IMR-90 (cell line): ENCODE data around the gene PKP4. TPM values are rescaled to one million over a fixed set of nuclear protein-coding genes. Genes with fewer than 3 reads are reported as not detected.

Source experiments
- ATAC-seq: fragments of 200-7000 bp; cut with Tn5 transposase; 2 replicates; pipeline ENCODE4 v1.9.1; 2020; ENCODE audit warnings: low read depth, mild to moderate bottlenecking, moderate library complexity
- BruUV-seq: library from RNA; stranded (reverse); fragments of 400-500 nt; replicated peaks from 2 replicates; lab custom pipeline; 2021; lab: Mats Ljungman, UMichigan
- CTCF ChIA-PET: fragments of 300-600 bp; formaldehyde crosslinking; extraction: SDS; loops from one replicate; lab custom pipeline; 2021; ENCODE audit warnings: antibody characterized with exemption; lab: Yijun Ruan, JAX
- POLR2A ChIA-PET: fragments of 300-600 bp; sonication (Branson Sonifier 250); formaldehyde crosslinking; loops from one replicate; lab custom pipeline; 2022; ENCODE audit warnings: antibody characterized with exemption; ENCODE audit not compliant: unreplicated experiment; lab: Charles Lee
- DNase-seq: peaks from one replicate; pipeline ENCODE4 v3.0.0; 2013
- H2AFZ ChIP-seq: replicated peaks from 2 replicates; pipeline ENCODE3; 2013; ENCODE audit warnings: low read length, mild to moderate bottlenecking; ENCODE audit not compliant: poor library complexity
- H2AK5ac ChIP-seq: 2 replicates; pipeline ENCODE4 v1.6.1; 2013; ENCODE audit warnings: low read depth, low read length, inconsistent platforms
- H2AK9ac ChIP-seq: replicated peaks from 2 replicates; pipeline ENCODE3; 2013; ENCODE audit warnings: mild to moderate bottlenecking, low read depth, low read length, moderate library complexity; ENCODE audit not compliant: poor library complexity
- H2BK120ac ChIP-seq: 2 replicates; pipeline ENCODE4 v1.6.1; 2013; ENCODE audit warnings: low read depth, low read length, inconsistent platforms
- H2BK15ac ChIP-seq: 3 replicates; pipeline ENCODE4 v1.6.1; 2013; ENCODE audit warnings: low read depth, low read length, inconsistent platforms
- H2BK20ac ChIP-seq: 2 replicates; pipeline ENCODE4 v1.6.1; 2013; ENCODE audit warnings: low read depth, mild to moderate bottlenecking, inconsistent platforms, low read length, moderate library complexity
- H2BK5ac ChIP-seq: 2 replicates; pipeline ENCODE4 v1.6.1; 2013; ENCODE audit warnings: mild to moderate bottlenecking, low read depth, low read length, inconsistent platforms; ENCODE audit not compliant: poor library complexity, severe bottlenecking
- H3K14ac ChIP-seq: replicated peaks from 2 replicates; pipeline ENCODE4 v1.6.1; 2013; ENCODE audit warnings: low read depth, low read length, inconsistent platforms
- H3K18ac ChIP-seq: 2 replicates; pipeline ENCODE4 v1.6.1; 2013; ENCODE audit warnings: low read depth, low read length, control low read depth
- H3K23ac ChIP-seq: 2 replicates; pipeline ENCODE4 v1.6.1; 2013; ENCODE audit warnings: low read depth, low read length, inconsistent platforms
- H3K27ac ChIP-seq: 2 replicates; pipeline ENCODE4 v1.5.1; 2013; ENCODE audit warnings: mild to moderate bottlenecking, control low read depth, low read length; ENCODE audit not compliant: insufficient read depth
- H3K27me3 ChIP-seq: 2 replicates; pipeline ENCODE4 v1.6.1; 2013; ENCODE audit warnings: low read length; ENCODE audit not compliant: control insufficient read depth, insufficient read depth
- H3K36me3 ChIP-seq: 2 replicates; pipeline ENCODE4 v1.6.1; 2013; ENCODE audit warnings: low read length, mixed read lengths; ENCODE audit not compliant: control insufficient read depth, insufficient read depth
- H3K4ac ChIP-seq: 2 replicates; pipeline ENCODE4 v1.6.1; 2013; ENCODE audit warnings: low read depth, low read length, inconsistent platforms
- H3K4me1 ChIP-seq: 2 replicates; pipeline ENCODE4 v1.6.1; 2013; ENCODE audit warnings: low read length, mixed read lengths; ENCODE audit not compliant: control insufficient read depth, insufficient read depth
- H3K4me2 ChIP-seq: 2 replicates; pipeline ENCODE4 v1.6.1; 2013; ENCODE audit warnings: low read depth, mild to moderate bottlenecking, control low read depth, low read length, moderate library complexity
- H3K4me3 ChIP-seq: 2 replicates; pipeline ENCODE4 v1.5.1; 2013; ENCODE audit warnings: low read depth, mild to moderate bottlenecking, control low read depth, low read length, moderate library complexity; ENCODE audit not compliant: insufficient read depth
- H3K56ac ChIP-seq: 2 replicates; pipeline ENCODE4 v1.6.1; 2013; ENCODE audit warnings: low read length, inconsistent platforms; ENCODE audit not compliant: insufficient read depth; ENCODE audit errors: extremely low read depth
- H3K79me1 ChIP-seq, 2 experiments: 2 replicates each; pipeline ENCODE4 v1.6.1; 2013; ENCODE audit warnings: low read length in 2 of 2, inconsistent platforms in 1 of 2, low read depth in 1 of 2
- H3K9ac ChIP-seq: 2 replicates; pipeline ENCODE4 v1.6.1; 2013; ENCODE audit warnings: low read depth, low read length, control low read depth
- H3K9me1 ChIP-seq: 2 replicates; pipeline ENCODE4 v1.6.1; 2013; ENCODE audit warnings: low read length, inconsistent platforms; ENCODE audit not compliant: insufficient read depth
- H3K9me3 ChIP-seq: 2 replicates; pipeline ENCODE4 v1.6.1; 2013; ENCODE audit warnings: low read length; ENCODE audit not compliant: control insufficient read depth, insufficient read depth
- H4K20me1 ChIP-seq: 2 replicates; pipeline ENCODE4 v1.6.1; 2013; ENCODE audit warnings: low read length, inconsistent platforms; ENCODE audit not compliant: insufficient read depth
- H4K5ac ChIP-seq: 2 replicates; pipeline ENCODE4 v1.6.1; 2013; ENCODE audit warnings: mild to moderate bottlenecking, low read depth, low read length, control low read depth
- H4K8ac ChIP-seq, 2 experiments: 2 replicates each; pipeline ENCODE4 v1.6.1; 2013; ENCODE audit warnings: low read depth in 2 of 2, low read length in 2 of 2, control low read depth in 1 of 2, inconsistent platforms in 1 of 2
- H4K91ac ChIP-seq: 2 replicates; pipeline ENCODE4 v1.6.1; 2013; ENCODE audit warnings: low read depth, low read length, inconsistent platforms; ENCODE audit not compliant: insufficient read depth
- BHLHE40 ChIP-seq: fragments of 150-350 bp; IDR thresholded peaks from 2 replicates; pipeline ENCODE4 v1.6.1; 2016; ENCODE audit warnings: mild to moderate bottlenecking, low read depth, low read length
- CEBPB ChIP-seq: IDR thresholded peaks from 2 replicates; pipeline ENCODE4 v1.6.1; 2012; ENCODE audit warnings: low read depth, low read length, improper control_type of control experiment
- CTCF ChIP-seq: conservative IDR thresholded peaks from 2 replicates; pipeline ENCODE4 v1.5.1; 2012; ENCODE audit warnings: mild to moderate bottlenecking, low read depth, low read length, improper control_type of control experiment
- MAZ ChIP-seq: IDR thresholded peaks from 2 replicates; pipeline ENCODE4 v1.6.1; 2012; ENCODE audit warnings: low read depth, mild to moderate bottlenecking, low read length, improper control_type of control experiment, moderate library complexity, borderline replicate concordance
- WGBS, 2 experiments: methylation state at CpG; one replicate each; pipeline versions ENCODE4 v1.1.5 to v1.1.7; 2013; ENCODE audit warnings: missing lambda C conversion rate in 2 of 2; ENCODE audit not compliant: insufficient read length in 1 of 2; ENCODE audit errors: extremely low coverage in 2 of 2; 5-methylcytosine and 5-hydroxymethylcytosine counted together
- dilution Hi-C: fragments of 300-500 bp; cut with HindIII; formaldehyde crosslinking; loops from one replicate; pipeline ENCODE4 v1.14.3; 2018; ENCODE audit warnings: low sequenced_read_pairs; ENCODE audit not compliant: unreplicated experiment
- in situ Hi-C: fragments of 300-500 bp; cut with MboI; formaldehyde crosslinking; loops from 3 replicates; pipeline ENCODE4 v1.14.3; 2019; ENCODE audit warnings: low sequenced_read_pairs, inconsistent platforms, mixed read lengths
- intact Hi-C: fragments of 100-400 bp; cut with micrococcal nuclease; formaldehyde crosslinking; loops from 2 replicates; pipeline ENCODE4 v1.10.0; 2022
- polyA plus RNA-seq, 3 experiments: library from polyadenylated mRNA; depleted of rRNA; stranded (reverse); fragments of >200 nt; gene quantifications; 2 replicates each; pipeline ENCODE4 v1.2.3, GENCODE V29; 2012; ENCODE audit warnings: low replicate concordance in 1 of 3
- total RNA-seq: library from RNA; depleted of rRNA; stranded (reverse); fragments of >200 nt; gene quantifications from 2 replicates; pipeline ENCODE4 v1.2.3, GENCODE V29; 2012

The PKP4 gene
- total and polyA plus RNA-seq, 2 of the 4 experiments (the other 2 are of a cell fraction), result 20.1 to 37.8 TPM

DNA sequence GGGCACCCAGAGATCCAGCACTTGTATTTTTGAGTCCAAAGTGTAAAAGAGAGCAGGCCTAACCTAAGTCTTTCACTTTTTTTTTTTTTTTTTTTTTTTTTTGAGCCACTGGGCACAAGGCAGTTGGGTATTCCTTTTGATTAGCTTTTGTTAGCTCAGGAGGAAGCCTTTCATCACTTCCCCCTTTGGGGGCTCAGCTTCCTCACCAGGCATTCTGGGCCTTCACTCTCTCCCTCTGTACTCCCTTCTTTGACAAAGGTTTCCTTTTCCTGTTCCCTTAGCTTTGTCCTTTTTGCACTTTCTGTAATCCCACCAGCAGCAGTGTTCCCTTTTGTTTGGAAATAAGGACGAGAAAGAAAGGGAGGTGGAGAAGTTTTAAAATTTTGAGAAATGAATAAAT, 88.2 kb downstream of the PKP4 start:
- 100% methylated on average over 1 of the region's 1 CpG; no CpG with 5 or more reads in 1 of the 2 experiments for WGBS, 2 experiments
- no peak overlapping the region for H3K18ac ChIP-seq
- intact Hi-C loops, result loop anchor here (10.0 kb wide), 1 partner anchor 190 kb away; no protein-coding TSS in a partner anchor
- H3K9me3 ChIP-seq, result no peaks in the 10 kb centered on the region
- peaks cover 1% of the 10 kb centered on the region; the same call in 1 of the 2 replicates for H3K36me3 ChIP-seq
- H4K5ac ChIP-seq, result no peak overlapping the region
- no peak overlapping the region for H3K14ac ChIP-seq
- H3K23ac ChIP-seq, result no peak overlapping the region
- DNase-seq, result no peak
- no peaks in the 10 kb centered on the region; the same call in 1 of the 2 replicates for H3K9me1 ChIP-seq
- dilution Hi-C loops, result no loop called here
- POLR2A ChIA-PET, result interaction anchor here (0.6 kb wide), 1 partner anchor 524 kb away, joined by 4 read pairs; no protein-coding TSS in a partner anchor
- peaks cover 0 to 6% of the 10 kb centered on the region in 2 experiments; a peak in 2 of 4 replicates for H3K79me1 ChIP-seq
- H3K56ac ChIP-seq, result no peak overlapping the region
- no peak overlapping the region for H3K27ac ChIP-seq
- H4K20me1 ChIP-seq, result no peaks in the 10 kb centered on the region
- no peak overlapping the region for H3K4me2 ChIP-seq
- no peak overlapping the region for H2BK15ac ChIP-seq
- CTCF ChIA-PET, result interaction anchor here (0.6 to 1.2 kb wide), 2 partner anchors 10 to 511 kb away, joined by 3 to 6 read pairs; no protein-coding TSS in a partner anchor
- no peaks in the 10 kb centered on the region for H3K4me1 ChIP-seq
- H3K4me3 ChIP-seq, result no peak overlapping the region
- H3K27me3 ChIP-seq, result no peaks in the 10 kb centered on the region
- H2AK9ac ChIP-seq, result no peak overlapping the region
- BruUV-seq, result no TSS peak
- TF ChIP-seq CEBPB (no peak), MAZ (no peak), BHLHE40 (no peak), CTCF (no peak)
- H3K9ac ChIP-seq, result no peak overlapping the region
- H2AFZ ChIP-seq, result no peak overlapping the region
- no peak overlapping the region for H4K8ac ChIP-seq
- H2BK20ac ChIP-seq, result no peak overlapping the region
- no peak overlapping the region for H4K91ac ChIP-seq
- H2BK120ac ChIP-seq, result no peak overlapping the region
- ATAC-seq, result no peak
- no peak overlapping the region for H3K4ac ChIP-seq
- H2BK5ac ChIP-seq, result no peak overlapping the region
- H2AK5ac ChIP-seq, result no peak overlapping the region
- in situ Hi-C loops, result no loop called here
